MM.1S (cell line): Measurements from ENCODE around the gene MGST3.
A peak's percentile ranks its signal among the peaks of the same experiment; 100 is the strongest.

Source experiments
- EZH2 ChIP-seq: fragments of 300-600 bp; sonication (generic); optimal IDR thresholded peaks from 2 replicates; pipeline ENCODE3; 2017; ENCODE audit warnings: low read depth, mild to moderate bottlenecking, antibody characterized with exemption, low read length, mixed read lengths
- TF ChIP-seq, protein P1 (sequence below): fragments of 300-600 bp; sonication (generic); IDR thresholded peaks from 2 replicates; pipeline ENCODE4 v1.5.1; 2016; ENCODE audit warnings: antibody characterized with exemption, low read length, mixed read lengths

GRCh38 chr1:165697881-165698760 is 67.1 kb downstream of the MGST3 start, which contains the start of gene ALDH9A1:
- TF ChIP-seq, protein P1, sequence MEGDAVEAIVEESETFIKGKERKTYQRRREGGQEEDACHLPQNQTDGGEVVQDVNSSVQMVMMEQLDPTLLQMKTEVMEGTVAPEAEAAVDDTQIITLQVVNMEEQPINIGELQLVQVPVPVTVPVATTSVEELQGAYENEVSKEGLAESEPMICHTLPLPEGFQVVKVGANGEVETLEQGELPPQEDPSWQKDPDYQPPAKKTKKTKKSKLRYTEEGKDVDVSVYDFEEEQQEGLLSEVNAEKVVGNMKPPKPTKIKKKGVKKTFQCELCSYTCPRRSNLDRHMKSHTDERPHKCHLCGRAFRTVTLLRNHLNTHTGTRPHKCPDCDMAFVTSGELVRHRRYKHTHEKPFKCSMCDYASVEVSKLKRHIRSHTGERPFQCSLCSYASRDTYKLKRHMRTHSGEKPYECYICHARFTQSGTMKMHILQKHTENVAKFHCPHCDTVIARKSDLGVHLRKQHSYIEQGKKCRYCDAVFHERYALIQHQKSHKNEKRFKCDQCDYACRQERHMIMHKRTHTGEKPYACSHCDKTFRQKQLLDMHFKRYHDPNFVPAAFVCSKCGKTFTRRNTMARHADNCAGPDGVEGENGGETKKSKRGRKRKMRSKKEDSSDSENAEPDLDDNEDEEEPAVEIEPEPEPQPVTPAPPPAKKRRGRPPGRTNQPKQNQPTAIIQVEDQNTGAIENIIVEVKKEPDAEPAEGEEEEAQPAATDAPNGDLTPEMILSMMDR, result peak; percentile 51
- no peak for TF ChIP-seq EZH2
